GM19035 (cell line): ENCODE measurements around the gene SH2B3.
"Not testable (repeated sequence)": the region's sequence is repeated elsewhere in the genome, so short reads cannot be mapped to it uniquely, and the experiment has no call there.

Experiments
- ATAC-seq: cut with Tn5 transposase; IDR thresholded peaks from one replicate; pipeline ENCODE4 v1.9.1; 2021; ENCODE audit not compliant: unreplicated experiment

SH2B3 gene

DNA sequence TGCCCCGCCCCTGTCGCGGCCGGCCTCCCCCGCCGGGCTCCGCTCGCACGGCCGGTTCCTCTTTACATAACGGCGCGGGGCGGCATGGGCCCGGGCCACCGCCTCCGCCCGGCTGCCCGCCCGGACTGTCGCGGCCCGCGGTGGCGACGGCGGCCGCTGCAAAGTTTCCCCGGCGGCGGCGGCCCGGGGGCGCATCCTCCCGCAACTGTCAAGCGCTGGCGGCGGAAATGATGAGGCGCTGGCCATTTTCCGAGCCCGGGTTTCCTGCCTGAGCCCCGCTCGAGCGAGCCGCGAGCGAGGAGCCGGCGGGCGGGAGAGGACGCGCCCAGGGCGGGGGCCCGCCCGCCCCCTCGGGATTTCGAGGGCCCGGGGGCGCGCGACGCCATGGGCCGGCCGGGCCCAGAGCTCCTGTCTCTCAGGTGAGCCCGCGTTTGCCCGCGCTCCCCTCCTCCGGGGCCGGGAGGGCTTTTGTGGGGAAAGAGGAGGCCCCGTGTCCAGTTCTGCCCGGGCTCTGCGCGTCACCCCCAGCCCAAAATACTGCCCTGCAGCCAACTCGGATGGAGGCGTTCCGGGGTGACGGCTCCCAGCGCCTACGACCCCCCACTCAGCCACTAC lies at the start of gene SH2B3:
Gene SH2B3 (plus strand): TSS at position 65 of the 615 bp plus-strand sequence. CDS start 12,223 bp downstream, outside the sequence.
- peak; percentile 21 for ATAC-seq

DNA sequence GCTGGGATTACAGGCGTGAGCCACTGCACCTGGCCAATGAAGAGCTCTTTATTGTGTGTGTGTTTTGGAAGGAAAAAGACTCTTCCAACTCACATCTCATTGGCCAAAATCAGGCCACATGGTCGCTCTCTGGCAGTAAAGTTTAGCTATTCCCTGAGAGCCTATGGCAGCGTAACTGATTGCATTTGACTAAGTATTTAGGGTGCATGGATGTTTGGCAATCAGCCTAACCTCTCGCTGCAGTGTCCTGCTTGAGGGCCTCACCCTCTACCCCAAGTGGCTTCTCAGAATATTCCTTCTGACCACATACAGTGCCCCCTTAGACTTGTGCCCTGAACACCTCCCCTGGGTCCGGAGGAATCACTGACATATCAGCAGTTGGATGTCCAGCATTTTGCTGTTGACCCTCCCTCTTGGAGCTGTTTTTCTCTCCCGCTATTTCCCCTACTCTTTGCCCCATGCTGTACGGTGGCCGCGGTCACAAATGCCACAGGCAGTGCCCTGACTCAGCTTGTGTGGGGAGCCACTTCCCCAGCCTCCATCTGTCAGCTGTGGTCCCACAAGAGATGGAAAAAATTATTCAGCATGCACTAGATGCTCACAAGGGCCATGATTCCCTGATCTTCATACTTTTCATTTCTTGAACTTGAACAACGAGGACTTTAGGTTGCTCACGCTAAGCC lies 46.4 kb upstream of the SH2B3 start:
- no peak for ATAC-seq

GRCh38 chr12:111359914-111360276 lies 45.8 kb upstream of the SH2B3 start:
- ATAC-seq, result no peak

DNA sequence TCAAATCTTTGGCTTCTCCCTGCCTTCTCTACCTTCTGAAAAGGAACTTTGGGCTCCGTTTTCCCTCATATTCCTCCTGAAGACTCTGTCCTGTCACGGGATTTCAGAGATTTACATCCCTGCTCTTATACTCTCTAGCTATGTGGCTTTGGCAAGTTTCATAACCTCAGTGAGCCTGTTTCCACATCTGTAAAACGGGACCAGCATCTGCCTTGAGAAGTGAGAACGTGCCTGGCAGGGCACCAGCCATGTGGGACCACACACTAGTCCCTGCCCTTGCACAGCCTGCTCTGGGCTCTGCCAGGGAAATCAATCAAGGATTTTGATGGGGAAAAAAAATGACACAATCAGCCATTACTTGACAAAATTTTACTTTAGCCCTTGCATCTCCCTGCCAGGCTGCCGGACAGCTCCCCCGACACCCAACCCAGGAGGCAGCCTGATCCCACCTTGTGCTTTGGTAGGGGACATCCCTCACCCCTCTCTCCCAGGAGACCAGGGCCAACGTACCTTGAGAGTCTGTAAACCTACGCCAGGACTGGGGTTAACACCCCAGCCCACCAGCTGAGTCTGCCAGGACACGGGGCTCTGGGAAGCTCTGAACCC lies 45.3 kb upstream of the SH2B3 start:
- ATAC-seq, result no peak

DNA sequence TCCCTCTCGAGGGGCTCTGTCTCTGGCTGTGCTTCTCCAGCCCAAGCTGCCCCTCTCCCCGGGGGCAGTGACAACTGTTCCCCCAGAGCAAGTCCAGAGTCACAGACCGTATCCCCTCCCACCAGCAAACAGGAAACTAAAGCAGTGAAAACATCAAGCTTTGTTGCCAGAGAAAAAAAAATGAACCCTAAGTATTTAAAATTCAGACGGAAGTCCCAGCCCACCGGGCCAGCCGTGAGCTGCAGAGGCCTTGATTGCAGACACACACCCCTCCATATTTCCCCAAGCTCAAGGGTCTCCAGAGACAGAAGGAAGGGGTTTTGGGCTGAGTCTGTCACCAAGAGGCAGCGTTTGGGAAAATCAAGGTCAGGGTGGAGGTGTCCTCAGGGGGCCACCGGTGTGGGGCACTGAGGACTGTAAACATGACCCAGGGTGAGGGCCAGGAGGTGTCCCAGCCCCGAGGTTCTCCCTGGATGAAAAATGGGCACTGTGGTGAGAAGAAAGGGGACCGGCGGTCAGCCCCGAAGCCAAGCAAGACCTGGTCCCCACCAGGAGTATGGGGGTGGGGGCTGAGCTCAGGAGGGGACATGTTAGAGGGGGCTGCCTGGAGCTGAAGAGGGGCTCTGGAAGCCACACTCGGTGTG lies 44.5 kb upstream of the SH2B3 start:
- no peak for ATAC-seq

DNA sequence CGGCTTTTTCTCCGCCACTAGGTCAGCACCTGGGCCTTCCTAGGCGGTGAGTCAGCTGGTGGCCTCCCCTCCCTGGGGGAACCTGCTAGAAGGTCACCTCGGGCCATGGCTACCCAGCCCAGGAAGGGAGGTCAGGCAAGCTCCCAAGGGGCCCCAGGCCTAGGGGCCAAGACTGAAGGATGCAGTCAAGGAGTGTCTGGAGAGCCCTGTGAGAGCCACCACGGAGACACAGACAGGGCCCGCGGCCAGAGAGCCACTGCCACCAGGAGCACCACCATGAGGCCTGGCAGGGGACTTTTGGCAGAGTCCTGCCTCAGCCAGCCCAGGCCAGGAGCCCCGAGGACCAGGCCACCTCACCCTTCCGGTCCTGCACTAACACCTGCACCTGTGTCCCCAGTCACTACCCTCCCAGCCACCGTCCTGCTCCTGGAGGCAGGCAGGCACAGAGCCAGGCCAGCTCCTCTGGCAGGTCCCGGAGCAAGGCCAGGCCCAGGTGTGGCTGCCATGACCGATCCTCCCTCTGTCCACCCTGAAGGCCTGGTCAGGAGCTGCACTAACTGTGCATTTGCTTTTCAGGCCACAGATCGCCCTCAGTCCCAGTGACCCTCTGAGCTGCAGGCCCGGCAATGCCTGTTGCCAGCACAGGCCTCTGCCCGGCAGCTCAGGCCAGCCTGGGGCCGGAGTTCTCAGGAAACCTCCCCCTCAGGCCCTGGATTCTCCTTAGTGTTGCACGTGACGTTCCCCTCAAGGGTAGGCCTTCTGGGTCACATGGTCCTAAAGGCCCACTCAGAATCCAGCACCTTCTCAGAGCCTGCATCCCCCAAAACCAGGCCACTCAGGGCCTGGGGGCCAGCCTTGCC lies 43.8 kb upstream of the SH2B3 start:
- no peak for ATAC-seq

DNA sequence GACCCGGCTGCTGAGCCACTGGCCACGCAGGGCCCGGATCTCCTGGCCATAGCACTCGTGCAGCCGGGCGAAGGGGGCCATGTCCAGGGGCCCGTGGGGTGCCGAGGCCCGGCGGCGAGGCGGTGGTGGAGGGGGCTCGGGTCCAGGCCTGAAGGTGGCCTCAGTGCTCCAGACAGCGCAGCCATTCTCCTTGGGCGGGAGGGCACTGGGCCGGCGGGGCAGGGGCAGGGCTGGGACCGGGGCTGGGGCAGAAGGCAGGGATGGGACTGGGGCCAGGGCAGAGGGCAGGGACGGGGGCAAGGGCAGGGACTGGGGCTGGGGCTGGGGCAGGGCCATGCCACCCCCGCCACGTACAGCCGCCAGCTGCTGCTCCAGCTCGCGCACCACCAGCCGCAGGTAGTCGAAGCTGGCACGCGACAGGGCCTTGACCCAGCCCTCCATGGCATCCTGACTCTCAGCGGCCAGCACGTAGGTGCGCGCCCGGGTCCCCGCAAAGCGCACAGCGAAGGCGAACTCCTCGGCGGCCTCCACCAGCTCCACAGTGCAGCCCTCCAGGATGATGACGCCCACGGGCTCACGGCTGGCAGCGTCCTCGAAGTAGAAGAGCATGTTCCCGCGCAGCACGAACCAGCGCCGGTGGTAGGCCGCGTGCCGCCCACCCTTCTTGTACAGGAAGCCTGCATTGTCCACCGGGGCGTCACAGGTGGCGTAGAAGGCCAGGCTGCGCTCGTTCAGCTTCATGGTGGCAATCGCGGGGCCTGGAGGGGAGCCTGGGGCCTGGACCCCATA lies 42.8 kb upstream of the SH2B3 start:
- no peak for ATAC-seq

GRCh38 chr12:111363578-111363977 lies 42.1 kb upstream of the SH2B3 start:
- ATAC-seq, result no peak

- ATAC-seq, result no peak
Measured at GRCh38 chr12:111366075-111366474, 39.6 kb upstream of the SH2B3 start.

GRCh38 chr12:111366583-111366982 lies 39.1 kb upstream of the SH2B3 start:
- no peak for ATAC-seq

GRCh38 chr12:111367661-111368221 lies 38.0 kb upstream of the SH2B3 start:
- no peak for ATAC-seq

GRCh38 chr12:111368291-111368787 lies 37.4 kb upstream of the SH2B3 start:
- peak; percentile 18 for ATAC-seq

DNA sequence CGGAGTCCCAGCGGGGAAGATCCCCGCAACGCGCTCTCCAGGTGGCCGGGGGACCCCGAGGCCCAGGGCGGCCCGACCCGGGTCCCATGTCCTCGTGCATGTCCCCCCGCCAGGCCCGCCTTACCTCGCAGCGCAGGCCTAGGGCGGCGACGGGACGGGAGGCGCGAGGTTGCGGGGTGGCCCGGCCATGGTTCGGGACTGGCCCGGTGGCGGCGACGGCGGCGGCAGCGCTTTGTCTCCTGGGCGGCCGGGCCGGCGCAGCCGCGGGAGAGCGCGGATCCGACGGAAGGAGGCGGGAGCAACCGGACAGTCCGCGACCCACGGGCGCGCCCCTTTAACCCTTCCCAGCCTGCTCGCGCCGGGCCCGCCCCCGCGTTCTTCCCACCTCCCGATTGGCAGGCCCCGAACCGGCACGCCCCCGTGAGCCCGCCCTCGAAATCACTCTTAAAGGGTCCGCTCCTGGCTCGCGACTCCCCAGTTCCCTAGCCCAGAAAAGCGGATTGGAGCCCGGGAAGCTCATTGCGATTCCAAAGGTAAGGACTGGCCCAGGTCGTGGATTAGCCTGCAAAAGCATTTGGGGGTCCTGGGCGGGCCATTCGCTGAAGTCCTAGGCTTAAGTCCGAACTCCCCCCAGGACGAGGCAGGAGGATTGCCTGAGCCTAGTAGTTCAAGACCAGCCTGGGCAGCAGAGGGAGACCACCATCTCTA lies 36.8 kb upstream of the SH2B3 start, which contains the start of gene PHETA1:
Gene PHETA1 (minus strand): TSS at position 308 of the 708 bp plus-strand sequence. CDS start 5,668 bp downstream, outside the sequence.
- ATAC-seq, result peak; percentile 94

- ATAC-seq, result no peak
Measured at GRCh38 chr12:111369496-111370220, 36.1 kb upstream of the SH2B3 start.

DNA sequence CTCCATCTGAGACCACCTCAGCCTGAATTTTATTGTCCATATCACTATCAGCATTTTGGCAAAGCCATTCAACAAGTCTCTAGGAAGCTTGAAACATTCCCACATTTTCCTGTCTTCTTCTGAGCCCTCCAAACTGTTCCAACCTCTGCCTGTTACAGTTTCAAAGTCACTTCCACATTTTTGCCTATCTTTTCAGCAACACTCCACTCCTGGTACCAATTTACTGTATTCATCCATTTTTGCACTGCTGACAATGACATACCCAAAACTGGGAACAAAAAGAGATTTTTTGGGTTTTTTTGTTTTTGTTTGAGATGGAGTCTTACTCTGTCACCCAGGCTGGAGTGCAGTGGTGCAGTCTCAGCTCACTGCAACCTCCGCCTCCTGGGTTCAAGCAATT lies 32.5 kb upstream of the SH2B3 start:
- not testable (repeated sequence) for ATAC-seq

DNA sequence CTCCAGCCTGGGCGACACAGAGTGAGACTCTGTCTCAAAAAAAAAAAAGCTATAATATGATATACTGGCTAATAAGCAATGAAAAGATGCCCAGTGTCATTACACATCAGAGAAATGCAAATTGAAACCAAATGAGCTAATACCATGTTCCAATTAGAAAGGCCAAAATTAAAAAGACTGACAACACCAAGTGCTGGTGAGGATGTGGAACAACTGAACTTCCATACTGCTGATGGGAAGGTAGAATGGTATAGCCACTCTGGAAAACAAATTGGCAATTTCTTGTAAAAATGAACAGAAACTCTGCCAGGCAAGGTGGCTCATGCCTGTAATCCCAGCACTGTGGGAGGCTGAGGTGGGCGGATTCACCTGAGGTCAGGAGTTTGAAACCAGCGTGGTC lies 28.3 kb upstream of the SH2B3 start:
- ATAC-seq, result no peak

GRCh38 chr12:111379942-111380554 lies 25.7 kb upstream of the SH2B3 start:
- ATAC-seq, result no peak

GRCh38 chr12:111384596-111384995 lies 21.1 kb upstream of the SH2B3 start:
- ATAC-seq, result no peak
